Measurements from ENCODE around the gene CA5B.
"Not testable (repeated sequence)": the region's sequence is repeated elsewhere in the genome, so short reads cannot be mapped to it uniquely, and the experiment has no call there.

CA5B gene, protein sequence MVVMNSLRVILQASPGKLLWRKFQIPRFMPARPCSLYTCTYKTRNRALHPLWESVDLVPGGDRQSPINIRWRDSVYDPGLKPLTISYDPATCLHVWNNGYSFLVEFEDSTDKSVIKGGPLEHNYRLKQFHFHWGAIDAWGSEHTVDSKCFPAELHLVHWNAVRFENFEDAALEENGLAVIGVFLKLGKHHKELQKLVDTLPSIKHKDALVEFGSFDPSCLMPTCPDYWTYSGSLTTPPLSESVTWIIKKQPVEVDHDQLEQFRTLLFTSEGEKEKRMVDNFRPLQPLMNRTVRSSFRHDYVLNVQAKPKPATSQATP

DNA sequence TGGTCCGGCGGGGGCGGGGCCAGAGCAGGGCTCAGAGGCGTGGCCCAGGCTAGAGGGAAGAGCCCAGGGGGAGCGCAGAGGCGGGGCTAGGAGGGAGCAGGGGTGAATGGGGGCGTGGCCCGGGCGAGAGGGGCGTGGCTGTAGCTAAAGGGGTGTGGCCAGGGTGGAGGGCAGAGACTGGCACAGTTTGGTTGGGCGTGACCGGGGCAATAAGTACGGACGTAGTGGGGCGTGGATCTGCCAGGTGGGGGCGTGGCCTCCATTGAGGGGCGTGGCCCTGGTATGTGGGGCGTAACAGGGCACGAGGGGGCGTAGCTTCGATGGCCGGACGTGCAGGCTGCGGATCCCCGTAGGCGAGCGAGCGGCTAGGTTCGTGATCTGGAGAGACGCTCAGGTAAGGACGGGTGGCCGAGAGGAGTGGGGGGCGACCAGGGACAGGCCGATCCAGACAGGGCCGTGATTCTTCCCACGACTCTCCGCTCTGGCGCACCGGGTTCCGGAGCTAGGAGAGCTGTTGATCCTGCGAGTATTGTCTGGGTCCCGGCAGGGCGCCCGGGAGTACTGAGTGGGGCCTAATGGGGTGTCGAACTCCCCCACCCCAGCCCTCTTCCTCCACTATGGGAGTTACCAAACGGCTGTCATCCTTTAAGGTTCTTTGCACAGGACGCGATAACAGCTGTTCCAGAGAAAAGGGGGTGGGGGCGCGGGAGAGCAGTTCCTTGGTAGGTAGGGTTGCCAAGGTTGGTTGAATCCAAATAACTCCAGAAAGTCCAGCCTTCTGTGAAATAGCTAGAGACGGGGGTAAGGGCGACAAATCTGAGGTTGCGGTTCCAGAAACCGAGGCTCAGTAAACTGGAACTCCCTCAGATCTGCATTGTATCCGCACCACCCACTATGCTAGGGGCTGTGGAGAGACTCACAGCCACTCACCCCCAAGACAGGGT, at the start of gene CA5B:
TSS of gene CA5B (plus strand) at position 312 of the 944 bp plus-strand sequence. CDS start 11,754 bp downstream, outside the sequence.
- peak; percentile 18 for DNase-seq (ENCODE audit: low read depth)

DNA sequence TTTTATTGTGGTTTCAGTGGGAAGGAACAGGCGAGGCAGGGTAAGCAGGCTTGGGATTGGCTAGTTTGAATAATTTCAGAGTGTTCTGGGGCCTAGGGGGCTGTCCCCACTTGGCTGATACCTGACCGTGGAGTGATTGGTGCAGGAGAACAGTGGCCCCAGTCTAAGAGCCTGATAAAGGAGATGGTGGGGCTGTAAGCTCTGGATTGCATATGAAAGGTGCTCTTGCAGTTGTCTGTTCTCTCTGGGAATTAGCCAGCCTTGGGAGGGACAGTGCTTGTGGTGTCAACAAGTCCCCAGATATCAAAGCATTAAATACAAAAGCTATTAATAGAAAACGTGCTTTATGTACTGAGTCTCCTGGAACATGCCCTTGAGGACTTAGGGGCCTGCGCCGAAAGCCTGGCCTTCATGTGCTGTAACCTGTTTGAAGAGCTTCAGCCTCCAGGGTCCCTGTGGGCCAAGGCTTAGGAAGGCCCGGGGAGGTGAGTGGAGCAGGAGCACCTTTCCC, 43.1 kb upstream of the CA5B start:
- no peak for DNase-seq (ENCODE audit: low read depth)

DNA sequence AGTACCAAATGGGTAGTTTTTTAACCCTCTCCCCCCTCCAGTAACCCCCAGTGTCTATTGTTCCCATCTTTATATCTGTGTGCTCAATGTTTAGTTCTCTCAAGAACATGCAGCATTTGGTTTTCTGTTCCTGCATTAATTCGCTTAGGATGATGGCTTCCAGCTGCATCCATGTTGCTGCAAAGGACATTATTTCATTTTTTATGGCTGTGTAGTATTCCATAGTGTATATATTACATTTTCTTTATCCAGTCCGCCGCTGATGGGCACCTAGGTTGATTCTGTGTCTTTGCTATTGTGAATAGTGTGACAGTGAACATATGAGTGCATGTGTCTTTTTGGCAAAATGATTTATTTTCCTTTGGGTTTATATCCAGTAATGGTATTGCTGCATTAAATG, 41.6 kb upstream of the CA5B start:
- DNase-seq (ENCODE audit: low read depth) = no peak

DNA sequence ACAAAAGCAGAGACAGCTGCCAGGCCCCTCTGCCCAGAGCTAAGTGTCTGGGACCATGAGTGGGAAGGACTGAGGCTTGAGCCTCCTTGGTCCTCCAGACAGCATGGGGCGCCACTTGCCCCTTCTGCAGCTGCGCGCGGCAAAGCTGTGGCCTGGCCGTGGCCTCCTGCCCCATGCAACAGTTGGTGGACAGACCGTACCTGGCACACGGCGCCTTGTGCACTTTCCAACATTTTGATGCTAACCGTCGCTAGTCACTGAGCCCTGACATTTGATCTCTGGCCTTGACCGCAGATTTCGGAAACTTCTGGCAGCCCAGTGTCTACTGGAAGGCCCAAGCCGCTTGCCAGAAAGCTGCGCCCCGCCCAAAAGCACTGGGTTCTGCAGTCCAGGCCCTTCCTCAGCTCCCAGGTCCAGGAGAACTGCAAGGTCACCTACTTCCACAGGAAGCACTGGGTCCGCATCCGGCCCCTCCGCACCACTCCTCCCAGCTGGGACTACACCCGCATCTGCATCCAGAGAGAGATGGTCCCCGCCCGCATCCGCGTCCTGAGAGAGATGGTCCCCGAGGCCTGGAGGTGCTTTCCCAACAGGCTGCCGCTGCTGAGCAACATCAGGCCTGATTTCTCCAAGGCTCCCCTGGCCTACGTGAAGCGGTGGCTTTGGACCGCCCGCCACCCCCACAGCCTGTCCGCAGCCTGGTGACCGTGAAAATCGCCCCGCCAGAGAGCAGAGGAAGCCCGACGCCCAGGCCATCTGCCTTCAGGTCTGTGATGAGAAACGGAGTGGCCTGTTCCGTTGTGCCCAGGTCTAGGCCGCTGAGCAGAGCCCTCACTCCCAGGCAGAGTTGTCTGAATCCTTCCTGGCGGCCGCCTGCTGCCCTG, 35.3 kb upstream of the CA5B start:
- DNase-seq (ENCODE audit: low read depth) = no peak

DNA sequence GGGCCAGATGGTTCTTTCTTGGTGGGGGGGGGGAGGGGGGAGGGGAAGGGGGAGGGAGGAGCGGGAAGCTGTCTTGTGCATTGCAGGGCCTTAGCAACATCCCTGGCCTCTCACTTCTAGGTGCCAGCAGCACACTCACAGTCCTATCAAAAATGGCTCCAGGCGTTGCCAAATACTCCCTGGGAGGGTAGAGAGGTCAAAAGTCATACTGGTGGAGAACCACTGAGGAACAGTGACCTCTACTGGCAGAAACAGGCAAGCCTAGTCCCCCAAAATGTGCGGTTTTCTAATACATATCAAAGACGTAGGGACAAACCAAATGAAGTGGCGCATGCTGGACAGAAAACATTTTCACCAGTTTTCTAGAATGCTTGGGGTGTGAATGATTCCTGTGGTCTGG, 34.3 kb upstream of the CA5B start:
- DNase-seq (ENCODE audit: low read depth) = not testable (repeated sequence)

DNA sequence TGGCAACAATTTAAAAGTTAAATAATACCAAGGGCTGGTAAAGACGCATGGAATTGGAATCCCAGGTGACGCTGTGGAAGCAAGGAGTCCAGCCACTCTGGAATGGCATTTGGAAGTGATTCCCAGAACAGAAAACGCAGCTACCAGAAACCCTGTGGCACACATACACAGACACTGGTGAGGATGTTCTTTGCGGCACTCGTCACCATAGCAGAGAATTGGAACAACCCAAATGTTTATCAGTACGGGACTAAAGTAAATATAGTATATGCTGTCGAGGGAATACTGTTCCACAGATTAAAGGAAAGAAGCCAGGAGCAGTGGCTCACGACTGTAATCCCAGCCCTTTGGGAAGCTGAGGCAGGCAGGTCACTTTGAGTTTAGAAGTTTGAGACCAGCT, 33.8 kb upstream of the CA5B start:
- DNase-seq (ENCODE audit: low read depth) = not testable (repeated sequence)

DNA sequence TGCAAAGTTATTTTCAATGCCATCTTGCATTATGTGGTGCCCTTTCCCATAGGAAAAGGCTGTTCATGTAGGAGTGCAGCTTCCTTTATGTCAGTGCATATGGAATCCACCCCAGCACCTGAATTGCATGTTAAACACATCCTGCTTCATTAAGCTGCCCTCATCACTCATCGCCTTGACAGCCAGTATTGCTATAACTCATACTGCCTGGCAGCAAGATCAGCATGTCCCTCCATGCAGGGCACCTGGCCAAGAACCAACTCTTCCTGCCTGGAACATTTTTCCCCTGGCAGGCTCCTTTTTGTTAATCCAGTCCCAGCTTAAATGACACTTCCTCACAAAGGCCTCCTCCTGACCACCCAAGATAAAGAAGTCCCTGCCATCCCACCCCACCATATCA, 23.5 kb upstream of the CA5B start:
- no peak for DNase-seq (ENCODE audit: low read depth)

DNA sequence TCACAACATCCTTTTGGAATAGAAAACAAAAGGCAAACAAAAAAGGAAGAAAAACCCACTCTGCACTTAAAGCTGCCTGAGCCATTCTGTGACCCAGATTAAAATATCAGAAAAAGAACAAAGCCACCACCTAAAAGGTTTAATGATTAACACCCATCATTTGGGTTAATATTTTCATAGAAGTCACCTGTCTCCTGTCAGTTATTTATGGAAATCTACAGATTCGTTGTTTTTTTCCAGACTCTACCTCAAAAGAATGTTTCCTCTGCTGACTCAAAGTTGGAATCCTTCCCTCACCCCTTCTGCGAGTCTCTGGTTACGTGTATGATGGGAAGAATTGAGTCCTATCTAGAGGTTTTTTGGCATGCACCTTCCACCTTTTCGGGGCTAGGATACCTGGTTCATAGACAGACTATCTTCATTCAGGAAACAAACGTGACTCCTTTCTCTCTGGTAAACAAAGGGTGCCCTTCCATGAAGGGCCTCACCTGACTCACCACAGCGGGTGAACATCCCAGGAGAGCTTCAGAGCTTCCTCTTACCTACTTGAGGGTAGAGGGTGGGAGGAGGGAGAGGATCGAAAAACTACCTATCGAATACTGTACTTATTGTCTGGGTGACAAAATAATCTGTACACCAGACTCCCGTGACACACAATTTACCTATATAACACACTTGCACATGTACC, 19.6 kb upstream of the CA5B start:
- no peak for DNase-seq (ENCODE audit: low read depth)

DNA sequence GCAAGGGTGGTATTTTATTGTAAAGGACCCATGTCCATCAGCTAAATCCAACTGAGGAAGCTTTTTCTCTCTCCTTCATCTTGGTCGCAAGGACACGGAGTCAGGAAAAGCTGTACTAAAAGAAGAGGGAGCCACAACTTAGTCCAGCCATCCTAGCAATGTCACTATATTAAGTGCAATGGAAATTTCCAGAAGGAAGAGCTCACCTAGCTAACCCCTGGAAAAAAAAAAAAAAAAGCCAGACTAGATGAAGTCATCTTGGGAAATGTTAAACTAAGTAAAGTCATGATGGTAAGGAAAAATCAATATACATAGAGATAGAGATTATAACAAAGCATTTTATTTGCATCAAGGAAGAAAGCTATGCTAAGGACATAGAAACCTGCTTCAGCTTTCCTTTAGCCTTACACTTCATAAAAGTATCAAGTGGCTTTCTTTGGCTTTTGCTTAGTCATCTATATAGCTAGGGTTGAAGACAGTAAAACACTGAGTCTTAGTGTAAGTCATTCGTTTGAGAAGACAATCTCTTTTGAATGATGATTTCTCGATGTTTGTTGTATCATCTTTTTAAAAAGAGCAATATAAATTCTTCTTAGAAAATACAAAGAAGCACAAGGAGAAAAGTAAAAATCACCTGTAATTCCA, 18.6 kb upstream of the CA5B start:
- no peak for DNase-seq (ENCODE audit: low read depth)

DNA sequence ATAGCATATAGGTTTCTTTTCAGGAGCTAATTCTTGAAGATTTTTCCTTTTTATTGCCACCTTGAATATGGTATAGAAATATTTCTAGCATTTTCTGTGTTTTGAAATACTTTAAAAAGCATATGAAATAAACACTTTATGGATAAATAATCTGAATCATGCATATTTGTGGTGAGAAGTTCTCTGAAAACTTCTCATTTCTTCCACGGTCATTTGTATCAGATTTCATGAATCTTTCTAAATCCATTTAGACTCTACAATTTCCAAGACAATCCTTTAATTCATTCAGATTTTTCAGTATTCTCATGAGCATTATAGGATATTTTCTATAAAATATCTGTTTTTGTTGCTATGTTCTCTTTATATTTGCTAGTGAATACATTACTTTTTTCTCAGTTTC, 16.2 kb upstream of the CA5B start:
- DNase-seq (ENCODE audit: low read depth) = no peak

DNA sequence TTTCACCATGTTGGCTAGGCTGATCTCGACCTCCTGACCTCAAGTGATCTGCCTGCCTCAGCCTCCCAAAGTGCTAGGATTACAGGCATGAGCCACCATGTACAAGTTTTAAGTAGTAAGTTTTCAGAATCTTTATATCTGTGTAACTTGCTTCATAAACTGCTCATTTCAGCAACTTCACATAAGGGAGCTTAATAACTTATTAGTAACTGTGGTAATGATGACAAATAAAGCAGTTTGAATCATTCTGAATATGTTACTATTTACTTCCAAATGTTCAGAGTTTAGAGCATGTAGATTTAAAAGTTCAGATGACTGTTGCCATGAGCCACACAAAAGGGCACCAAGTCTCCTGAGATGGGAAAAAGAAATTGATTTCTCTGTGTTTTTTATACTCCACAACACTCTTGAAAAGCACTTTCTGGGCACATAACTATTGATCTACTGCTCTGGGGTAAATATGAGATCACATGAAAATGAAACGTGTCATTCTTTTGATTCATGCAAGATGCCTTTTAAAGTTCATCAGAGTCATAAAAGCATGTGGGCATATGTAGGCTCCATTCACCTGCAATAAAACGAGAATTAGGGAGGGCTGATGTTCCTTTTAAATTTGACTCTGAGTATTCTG, 14.1 kb upstream of the CA5B start:
- no peak for DNase-seq (ENCODE audit: low read depth)

DNA sequence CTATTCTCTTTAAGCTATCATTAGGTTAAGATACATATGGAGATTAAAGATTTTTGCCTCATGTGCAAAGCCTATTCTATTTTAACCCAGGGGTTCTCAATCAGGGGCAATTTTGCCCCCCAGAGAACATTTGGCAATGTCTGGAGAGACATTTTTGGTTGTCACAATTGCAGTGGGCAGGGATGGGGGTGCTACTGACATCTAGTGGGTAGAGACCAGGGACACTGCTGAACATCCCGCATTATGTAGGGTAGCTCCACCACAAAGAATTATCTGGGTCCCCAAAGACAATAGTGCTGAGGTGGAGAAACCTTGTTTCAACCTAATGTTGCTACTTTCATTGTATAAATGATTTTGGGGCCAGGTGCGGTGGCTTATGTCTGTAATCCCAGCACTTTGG, 13.2 kb upstream of the CA5B start:
- DNase-seq (ENCODE audit: low read depth) = no peak

DNA sequence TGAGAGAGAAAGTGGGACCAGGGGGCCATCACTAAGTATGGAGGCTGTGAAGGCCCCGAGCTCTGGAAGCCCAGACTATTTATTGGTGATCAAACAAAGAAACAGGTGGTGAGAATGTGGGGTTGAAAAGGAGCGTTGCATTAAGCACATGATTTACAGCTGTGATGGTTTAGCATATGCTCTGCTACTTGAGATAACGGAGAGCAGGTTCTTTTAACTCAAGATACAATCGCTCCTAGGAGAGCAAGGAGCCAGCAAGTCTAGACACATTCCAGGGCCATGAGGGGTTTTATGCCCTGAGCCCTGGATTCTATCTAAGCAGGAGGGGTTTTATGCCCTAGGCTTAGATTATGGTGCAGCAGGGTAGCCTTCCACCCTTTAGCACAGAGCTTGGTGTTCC, 6.7 kb upstream of the CA5B start:
- not testable (repeated sequence) for DNase-seq (ENCODE audit: low read depth)

DNA sequence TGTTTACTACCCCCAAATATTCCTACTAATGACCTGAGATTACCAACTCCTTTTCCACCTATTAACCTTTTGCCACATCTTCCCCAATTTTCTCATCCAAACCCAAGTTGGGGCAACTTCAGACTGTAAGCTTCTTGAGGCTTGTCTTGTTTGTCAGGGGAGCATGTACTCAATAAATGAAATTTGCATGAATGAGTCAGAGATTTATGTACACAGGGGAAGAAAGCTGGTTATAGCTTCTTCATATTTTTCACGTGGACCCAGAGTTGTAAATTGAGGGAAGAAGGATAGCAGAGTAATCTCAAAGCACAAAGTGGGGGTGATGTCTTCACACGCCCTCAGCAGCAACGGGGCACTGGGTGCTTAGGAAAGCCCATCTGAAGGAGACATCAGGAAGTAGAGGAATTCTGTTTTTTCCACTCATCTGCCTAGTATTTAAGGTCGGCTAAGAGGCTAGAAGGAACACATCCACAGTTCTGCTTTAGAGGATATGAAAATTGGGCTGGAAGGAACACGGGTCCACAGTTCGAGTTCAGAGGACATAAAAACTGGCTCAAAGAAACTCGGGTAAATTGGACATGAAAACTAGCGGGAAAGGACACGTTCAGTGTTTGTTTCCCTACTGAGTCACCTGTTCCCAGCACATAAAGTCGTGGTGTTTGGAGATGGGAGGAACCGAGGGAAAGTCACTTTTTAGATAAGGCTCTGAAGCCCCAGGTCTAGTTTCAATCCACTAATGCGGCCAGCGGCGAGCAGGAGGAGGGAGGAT, 696 bp upstream of the CA5B start:
- DNase-seq (ENCODE audit: low read depth) = no peak

DNA sequence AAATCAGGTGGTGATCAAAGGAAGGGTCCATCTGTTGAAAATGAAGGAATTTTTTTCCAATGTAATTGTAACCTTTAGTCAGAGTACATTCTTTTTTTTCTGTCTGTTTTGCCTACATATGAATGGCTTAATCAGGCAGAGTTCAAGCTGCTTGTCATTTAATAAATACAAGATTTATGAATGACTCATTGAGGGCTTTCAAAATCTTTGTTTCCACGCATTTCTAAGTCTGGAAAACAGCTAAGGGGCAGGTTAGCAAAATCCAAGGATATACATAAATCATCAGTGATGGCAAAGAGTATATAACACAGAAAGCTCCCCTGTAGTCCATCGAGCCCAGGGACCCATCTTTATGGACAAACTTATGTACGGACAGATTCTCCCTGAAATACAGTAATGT, 1.8 kb downstream of the CA5B start:
- DNase-seq (ENCODE audit: low read depth) = no peak

DNA sequence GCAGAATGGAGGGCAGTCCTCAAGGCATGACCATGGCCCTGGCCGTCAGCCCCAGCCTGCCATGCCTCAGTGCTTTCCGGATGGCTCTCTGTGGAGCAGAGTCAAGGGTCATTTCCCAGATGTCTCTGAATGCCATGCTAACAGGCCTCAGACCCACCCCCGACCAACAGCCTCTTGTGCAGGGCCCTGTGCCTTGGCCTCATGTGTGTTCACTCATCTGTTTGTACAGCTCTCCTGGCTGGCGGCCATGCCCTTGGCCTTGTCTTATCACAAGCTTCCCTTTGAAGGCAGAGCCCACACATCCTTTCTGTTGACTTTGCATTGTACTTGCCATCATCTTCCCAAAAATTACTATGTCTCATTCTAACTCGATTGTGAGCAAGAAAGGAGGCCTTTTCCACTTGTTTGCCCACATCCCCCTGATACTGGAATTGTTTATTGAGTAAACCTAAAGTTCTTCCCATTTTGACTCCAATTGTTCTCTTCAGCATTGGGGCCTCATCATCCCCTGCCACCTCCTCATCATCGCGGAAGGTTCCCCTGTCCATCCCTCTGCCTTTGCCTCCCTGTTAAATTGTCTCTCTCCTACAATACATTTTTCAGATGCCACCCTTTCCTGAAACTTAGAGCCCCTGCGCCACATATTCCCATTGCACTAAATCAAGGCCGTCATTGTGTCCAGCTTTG, 6.3 kb downstream of the CA5B start:
- no peak for DNase-seq (ENCODE audit: low read depth)

DNA sequence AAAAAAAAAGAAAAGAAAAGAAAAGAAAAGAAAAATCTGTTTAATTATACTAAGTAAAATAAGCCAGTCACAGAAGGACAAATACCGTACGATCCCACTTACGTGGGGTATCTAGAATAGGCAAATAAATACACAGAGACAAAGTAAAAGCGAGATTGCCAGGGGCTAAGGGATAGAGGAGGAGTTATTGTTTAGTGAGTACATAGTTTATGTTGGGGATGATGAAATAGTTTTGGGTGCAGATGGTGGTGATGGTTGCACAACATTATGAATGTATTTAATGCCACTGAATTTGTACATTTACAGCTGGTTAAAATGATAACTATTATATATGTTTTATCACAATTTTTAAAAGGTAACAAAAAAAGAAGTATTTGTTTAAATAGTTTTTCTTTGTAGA, 7.1 kb downstream of the CA5B start:
- DNase-seq (ENCODE audit: low read depth) = no peak

DNA sequence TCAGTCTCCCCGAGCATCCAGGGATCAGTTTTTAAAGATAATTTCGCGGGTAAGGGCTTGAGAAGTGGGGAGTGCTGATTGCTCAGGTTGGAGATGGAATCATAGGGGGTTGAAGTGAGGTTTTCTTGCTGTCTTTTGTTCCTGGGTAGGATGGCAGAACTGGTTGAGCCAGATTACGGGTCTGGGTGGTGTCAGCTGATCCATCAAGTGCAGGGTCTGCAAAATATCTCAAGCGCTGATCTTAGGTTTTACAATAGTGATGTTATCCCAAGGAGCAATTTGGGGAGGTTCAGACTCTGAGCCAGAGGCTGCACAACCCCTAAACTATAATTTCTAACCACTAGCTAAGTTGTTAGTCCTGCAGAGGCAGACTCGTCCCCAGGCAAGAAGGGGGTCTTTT, 8.6 kb downstream of the CA5B start:
- not testable (repeated sequence) for DNase-seq (ENCODE audit: low read depth)

DNA sequence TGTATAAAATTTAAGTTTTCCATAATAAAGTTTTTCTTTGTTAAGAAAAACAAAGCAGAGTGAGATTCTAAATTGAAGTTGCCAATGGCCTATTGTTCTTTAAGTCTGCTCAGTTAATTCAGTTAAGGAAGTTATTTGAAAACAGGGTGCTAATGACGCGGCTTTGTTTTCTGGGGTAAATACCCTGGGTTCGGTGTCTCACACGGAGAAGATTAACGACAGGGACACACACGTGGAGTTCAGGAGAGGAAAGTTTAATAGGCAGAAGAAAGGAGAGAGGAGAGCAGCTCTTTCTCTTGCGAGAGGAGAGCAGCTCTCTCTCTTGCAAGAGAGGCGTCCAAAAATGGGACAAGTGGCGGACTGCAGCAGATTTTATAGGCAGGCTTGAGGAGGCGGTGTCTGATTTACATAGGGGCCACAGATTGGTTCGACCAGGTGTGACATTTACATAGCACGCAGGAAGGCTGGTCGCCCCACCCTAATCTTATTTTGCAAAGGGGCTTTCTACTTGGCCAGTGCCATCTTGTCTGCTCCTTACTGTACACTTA, 9.6 kb downstream of the CA5B start:
- no peak for DNase-seq (ENCODE audit: low read depth)

Data from non-pigmented ciliary epithelial cell (primary cell).